Activated gamma-delta T cell (primary cell): Measurements from ENCODE around the gene TOGARAM1.

Experiments used
- DNase-seq: peaks from one replicate; lab custom pipeline; 2025; lab: John Stamatoyannopoulos, UW

Gene TOGARAM1

DNA sequence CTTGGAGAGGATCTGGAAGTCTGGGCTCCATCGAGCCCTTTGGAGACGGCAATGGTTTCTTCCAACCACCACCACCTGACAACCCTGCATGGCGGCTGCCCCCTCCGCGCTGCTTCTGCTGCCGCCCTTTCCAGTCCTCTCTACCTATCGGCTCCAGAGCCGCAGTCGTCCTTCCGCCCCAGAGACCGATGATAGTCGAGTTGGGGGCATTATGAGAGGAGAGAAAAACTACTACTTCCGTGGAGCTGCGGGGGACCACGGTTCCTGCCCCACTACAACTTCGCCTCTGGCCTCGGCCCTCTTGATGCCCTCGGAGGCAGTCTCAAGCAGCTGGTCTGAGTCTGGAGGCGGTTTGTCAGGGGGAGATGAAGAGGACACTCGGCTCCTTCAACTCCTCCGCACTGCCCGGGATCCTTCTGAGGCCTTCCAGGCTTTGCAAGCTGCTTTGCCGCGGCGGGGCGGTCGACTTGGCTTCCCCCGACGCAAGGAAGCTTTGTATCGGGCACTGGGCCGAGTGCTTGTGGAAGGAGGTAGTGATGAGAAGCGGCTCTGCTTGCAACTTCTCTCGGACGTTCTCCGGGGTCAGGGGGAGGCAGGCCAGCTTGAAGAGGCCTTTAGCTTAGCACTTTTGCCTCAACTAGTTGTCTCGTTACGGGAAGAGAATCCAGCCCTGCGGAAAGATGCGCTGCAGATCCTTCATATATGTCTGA lies 499 bp downstream of the TOGARAM1 start:
- DNase-seq: peak; percentile 13

DNA sequence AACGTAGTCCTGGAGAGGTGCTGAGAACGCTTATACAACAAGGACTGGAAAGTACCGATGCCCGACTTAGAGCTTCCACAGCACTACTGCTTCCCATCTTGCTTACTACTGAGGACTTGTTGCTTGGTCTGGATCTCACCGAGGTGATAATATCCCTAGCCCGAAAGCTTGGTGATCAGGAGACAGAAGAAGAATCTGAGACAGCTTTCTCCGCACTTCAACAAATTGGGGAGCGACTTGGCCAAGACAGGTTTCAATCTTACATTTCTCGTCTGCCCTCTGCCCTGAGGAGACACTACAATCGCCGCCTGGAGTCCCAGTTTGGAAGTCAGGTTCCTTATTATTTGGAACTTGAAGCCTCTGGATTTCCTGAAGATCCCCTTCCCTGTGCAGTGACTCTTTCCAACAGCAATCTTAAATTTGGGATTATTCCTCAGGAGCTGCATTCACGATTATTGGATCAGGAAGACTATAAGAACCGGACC lies 1.1 kb downstream of the TOGARAM1 start:
- no peak for DNase-seq

GRCh38 chr14:44963775-44964380 lies 1.9 kb downstream of the TOGARAM1 start:
- DNase-seq: no peak

DNA sequence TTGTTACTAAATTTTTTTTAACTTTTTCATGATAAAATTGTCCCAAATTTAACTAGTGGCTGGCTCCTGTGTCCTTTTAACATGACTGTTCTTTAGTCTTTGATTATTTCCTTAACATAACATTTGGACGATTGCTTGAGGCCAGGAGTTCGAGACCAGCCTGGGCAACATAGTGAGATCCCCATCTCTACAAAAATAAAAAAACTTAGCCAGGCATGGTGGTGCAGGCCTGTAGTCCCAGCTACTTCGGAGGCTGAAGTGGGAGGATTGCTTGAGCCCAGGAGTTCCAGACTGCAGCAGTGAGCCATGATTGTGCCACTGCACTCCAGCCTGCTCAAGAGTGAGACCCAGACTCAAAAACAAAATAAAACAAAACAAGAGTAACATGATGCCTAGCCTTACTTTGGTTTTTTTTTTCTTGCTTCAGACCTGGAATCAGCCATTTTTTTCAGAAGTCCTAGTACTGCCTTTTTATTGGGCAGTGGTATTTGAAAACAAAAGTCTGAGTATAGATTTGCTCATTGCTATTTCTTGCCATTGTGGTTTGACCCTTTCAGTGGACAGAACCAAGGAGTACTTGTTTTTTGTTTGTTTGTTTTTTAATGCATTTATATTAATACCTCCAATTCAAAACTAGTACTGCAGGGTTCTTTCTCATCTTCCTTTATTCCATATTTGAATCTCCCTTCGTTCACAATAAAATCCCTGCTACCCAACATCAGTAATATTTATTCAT lies 4.8 kb downstream of the TOGARAM1 start:
- DNase-seq: no peak

DNA sequence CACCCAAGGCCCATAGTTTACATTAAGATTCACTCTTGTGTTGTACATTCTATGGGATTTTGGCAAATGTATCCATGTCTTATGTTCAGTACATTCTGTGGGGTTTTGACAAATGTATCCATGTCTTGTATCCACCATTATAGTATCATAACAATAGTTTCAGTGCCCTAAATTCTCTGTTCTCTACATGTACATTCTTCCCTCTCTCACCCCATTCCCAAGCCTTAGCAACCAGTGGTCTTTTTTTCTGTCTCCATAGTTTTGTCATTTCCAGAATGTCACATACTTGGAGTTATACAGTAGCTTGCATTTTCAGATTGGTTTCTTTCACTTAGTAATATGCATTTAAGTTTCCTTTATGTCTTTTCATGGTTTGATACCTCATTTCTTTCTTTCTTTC lies 6.7 kb downstream of the TOGARAM1 start:
- no peak for DNase-seq

DNA sequence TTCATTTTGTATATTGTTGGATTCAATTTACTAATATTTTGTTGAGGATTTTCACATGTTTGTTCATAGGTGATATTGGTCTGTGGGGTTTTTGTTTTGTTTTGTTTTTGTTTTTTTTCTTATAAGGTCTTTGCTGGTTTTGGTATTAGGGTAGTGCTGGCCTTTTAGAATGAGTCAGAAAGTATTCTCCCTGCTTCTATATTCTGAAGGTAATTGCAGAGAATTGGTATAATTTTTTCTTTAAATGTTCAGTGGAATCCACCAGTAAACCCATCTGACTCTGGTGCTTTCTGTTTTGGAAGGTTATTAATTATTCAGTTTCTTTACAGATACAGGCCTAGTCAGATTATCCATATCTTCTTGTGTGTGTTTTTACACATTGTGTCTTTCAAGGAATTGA lies 8.9 kb downstream of the TOGARAM1 start:
- no peak for DNase-seq

DNA sequence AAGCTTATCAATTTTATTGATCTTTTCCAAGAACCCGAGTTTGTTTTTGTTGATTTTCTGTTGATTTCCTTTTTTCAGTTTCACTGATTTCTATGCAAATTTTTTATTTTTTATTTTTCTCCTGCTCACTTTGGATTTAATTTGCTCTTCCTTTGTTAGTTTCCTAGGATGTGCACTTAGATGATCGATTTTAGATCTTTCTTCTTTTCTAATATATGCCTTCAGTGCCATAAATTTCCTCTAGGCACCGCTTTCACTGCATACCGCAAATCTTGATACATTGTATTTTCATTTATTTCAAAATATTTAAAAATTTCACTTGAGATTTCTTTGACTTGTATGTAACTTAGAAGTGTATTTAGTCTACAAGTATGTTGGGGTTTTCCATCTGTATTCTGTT lies 9.5 kb downstream of the TOGARAM1 start:
- DNase-seq: no peak

- DNase-seq: no peak
These were observed 17.3 kb downstream of the TOGARAM1 start for GRCh38 chr14:44979273-44979672.

- DNase-seq: no peak
These were observed 17.9 kb downstream of the TOGARAM1 start for GRCh38 chr14:44979740-44980356.

DNA sequence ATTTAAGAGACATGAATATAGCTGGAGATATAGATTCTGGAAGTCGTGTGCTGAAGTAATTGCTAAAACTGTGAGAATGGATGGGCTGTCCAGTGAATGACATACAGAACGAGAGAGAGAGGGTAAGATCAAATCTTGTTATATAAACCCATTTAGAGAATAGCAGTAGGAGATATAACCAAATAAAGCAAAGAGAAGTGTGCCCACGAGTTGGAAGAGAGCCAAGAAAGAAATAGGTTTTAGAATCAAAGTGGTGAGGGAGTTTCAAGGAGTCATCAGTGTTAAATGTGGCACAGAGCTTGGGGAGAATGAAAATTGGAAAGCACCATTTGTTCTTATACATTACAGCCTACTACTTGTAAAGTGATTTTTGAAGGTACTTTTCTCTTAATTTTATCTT lies 19.2 kb downstream of the TOGARAM1 start:
- DNase-seq: no peak

- DNase-seq: no peak
These were observed 20.6 kb downstream of the TOGARAM1 start for GRCh38 chr14:44982594-44982993.

- no peak for DNase-seq
These were observed 26.7 kb downstream of the TOGARAM1 start for GRCh38 chr14:44988694-44989093.

DNA sequence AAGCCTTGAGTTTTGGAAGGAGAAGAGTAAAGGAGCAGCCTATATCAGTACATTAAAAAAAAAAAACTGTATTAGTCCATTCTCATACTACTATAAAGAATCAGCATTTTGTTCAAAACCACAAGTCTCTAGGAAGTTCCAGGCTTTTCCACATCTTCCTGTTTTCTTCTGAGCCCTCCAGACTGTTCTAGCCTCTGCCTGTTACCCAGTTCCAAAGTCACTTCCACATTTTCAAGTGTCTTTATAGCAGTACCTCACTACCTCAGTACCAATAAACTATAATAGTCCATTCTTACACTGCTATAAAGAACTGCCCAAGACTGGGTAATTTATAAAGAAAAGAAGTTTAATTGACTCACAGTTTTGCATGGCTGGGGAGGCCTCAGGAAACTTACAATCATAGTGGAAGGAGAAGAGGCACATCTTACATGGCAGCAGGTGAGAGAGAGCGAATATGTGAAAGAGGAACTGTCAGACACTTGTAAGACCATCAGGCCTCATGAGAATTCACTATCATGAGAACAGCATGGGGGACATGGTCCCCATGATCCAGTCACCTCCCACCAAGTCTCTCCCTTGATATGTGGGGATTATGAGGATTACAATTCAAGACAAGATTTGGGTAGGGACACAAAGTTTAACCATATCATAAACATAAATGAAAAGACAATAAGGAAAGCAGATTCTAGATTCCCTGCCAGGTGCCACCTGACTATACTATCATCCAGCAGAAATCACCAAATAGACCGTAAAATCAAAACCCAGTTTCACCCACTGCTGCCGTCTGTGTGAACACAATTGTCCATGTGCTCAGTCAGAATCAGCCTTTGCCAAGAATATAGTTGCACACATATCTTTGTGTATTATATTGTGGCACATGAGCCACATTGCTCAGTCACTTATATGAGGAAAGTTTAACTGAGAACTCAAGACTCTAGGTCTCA lies 27.8 kb downstream of the TOGARAM1 start:
- DNase-seq: no peak

GRCh38 chr14:44990533-44990932 lies 28.5 kb downstream of the TOGARAM1 start:
- no peak for DNase-seq

- no peak for DNase-seq
These were observed 33.2 kb downstream of the TOGARAM1 start for GRCh38 chr14:44995196-44995595.

DNA sequence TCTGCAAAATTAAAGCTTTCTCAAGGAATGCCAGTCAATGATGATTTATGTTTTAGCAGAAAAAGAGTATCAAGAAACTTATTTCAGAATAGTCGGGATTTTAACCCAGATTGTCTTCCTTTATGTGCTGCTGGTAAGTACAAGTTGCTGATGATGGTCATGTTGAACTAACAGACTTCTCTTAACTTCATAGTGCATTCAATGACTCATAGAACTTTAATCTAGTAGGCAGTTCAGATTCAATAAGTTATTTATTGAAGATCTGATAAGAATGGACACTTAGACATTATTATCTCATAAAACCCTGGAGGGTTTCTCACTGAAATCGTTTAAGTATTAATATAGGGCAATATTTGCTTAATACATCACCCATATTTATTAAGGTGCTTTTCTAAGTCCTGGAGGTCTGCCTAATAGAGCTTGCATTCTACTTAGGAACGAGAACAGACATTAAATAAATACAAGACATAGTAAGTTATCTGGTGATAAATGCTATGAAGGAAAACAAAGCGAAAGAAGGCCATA lies 33.8 kb downstream of the TOGARAM1 start:
- no peak for DNase-seq

DNA sequence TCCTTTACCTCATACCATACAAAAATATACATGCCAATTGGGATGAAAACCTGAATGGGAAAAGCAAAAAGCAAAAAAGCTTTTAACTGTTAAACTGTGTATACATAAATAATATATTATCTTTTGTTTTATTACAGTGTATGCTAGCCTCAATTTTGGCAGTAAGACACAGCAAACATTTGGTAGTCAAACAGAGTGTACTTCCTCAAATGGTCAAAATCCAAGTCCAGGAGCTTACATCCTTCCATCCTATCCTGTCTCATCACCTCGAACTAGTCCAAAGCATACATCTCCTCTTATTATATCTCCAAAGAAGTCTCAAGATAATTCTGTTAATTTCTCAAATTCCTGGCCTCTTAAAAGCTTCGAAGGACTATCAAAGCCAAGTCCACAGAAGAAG lies 41.9 kb downstream of the TOGARAM1 start:
- no peak for DNase-seq

GRCh38 chr14:45015133-45015532 lies 53.1 kb downstream of the TOGARAM1 start:
- DNase-seq: no peak

GRCh38 chr14:45028107-45028626 lies 66.2 kb downstream of the TOGARAM1 start:
- DNase-seq: no peak

GRCh38 chr14:45034730-45035129 lies 72.7 kb downstream of the TOGARAM1 start:
- no peak for DNase-seq

GRCh38 chr14:45038256-45038655 lies 76.3 kb downstream of the TOGARAM1 start:
- no peak for DNase-seq
